Measurements from ENCODE around the gene WDFY3. TPM values are rescaled to one million over a fixed set of nuclear protein-coding genes. Genes with fewer than 3 reads are reported as not detected.

Gene WDFY3
- polyA plus RNA-seq, 4 donors: 3.0 to 33.3 (median 6.4) TPM

- 91 to 98% (median 93%) methylated on average over 6 of the region's 6 CpGs for WGBS, 3 donors
- peaks cover 0 to under 1% (median 0%) of the 10 kb centered on the region in 3 donors for H3K36me3 ChIP-seq (ENCODE audit: control insufficient read depth in 3 of 3, insufficient read depth in 2 of 3, low read depth in 1 of 3, low read length in 3 of 3)
- H3K27me3 ChIP-seq (ENCODE audit: control insufficient read depth in 3 of 3, insufficient read depth in 3 of 3, low read length in 3 of 3): no peaks in the 10 kb centered on the region
- H3K27ac ChIP-seq (ENCODE audit: low read depth in 1 of 3, low read length in 2 of 3): no peak overlapping the region
- H3K4me3 ChIP-seq (ENCODE audit: low read depth in 1 of 3, low read length in 3 of 3): no peak overlapping the region
- FAIRE-seq (no peak), DNase-seq (no peak)
- peaks cover 0 to 7% of the 10 kb centered on the region in 2 donors for H3K9me3 ChIP-seq (ENCODE audit: control insufficient read depth in 2 of 2, insufficient read depth in 1 of 2, low read depth in 1 of 2, low read length in 1 of 2)
- no peaks in the 10 kb centered on the region for H3K4me1 ChIP-seq (ENCODE audit: control insufficient read depth in 3 of 3, insufficient read depth in 2 of 3, low read depth in 1 of 3, low read length in 2 of 3)
Observed at GRCh38 chr4:84939113-84939512, 27.4 kb downstream of the WDFY3 start.

GRCh38 chr4:84938316-84938715 lies 28.2 kb downstream of the WDFY3 start:
- no peaks in the 10 kb centered on the region for H3K27me3 ChIP-seq (ENCODE audit: control insufficient read depth in 3 of 3, insufficient read depth in 3 of 3, low read length in 3 of 3)
- 38 to 77% (median 70%) methylated on average over 2 of the region's 2 CpGs for WGBS, 3 donors
- FAIRE-seq (no peak), DNase-seq (no peak)
- H3K27ac ChIP-seq (ENCODE audit: low read depth in 1 of 3, low read length in 2 of 3): no peak overlapping the region
- peaks cover 0 to 6% of the 10 kb centered on the region in 2 donors for H3K9me3 ChIP-seq (ENCODE audit: control insufficient read depth in 2 of 2, insufficient read depth in 1 of 2, low read depth in 1 of 2, low read length in 1 of 2)
- H3K4me1 ChIP-seq (ENCODE audit: control insufficient read depth in 3 of 3, insufficient read depth in 2 of 3, low read depth in 1 of 3, low read length in 2 of 3): no peaks in the 10 kb centered on the region
- no peaks in the 10 kb centered on the region for H3K36me3 ChIP-seq (ENCODE audit: control insufficient read depth in 3 of 3, insufficient read depth in 2 of 3, low read depth in 1 of 3, low read length in 3 of 3)
- no peak overlapping the region for H3K4me3 ChIP-seq (ENCODE audit: low read depth in 1 of 3, low read length in 3 of 3)

- 74 to 91% (median 76%) methylated on average over 3 of the region's 3 CpGs for WGBS, 3 donors
- no peaks in the 10 kb centered on the region for H3K4me1 ChIP-seq (ENCODE audit: control insufficient read depth in 3 of 3, insufficient read depth in 2 of 3, low read depth in 1 of 3, low read length in 2 of 3)
- no peaks in the 10 kb centered on the region for H3K9me3 ChIP-seq (ENCODE audit: control insufficient read depth in 2 of 2, insufficient read depth in 1 of 2, low read depth in 1 of 2, low read length in 1 of 2)
- no peak overlapping the region for H3K4me3 ChIP-seq (ENCODE audit: low read depth in 1 of 3, low read length in 3 of 3)
- no peak overlapping the region for H3K27ac ChIP-seq (ENCODE audit: low read depth in 1 of 3, low read length in 2 of 3)
- H3K36me3 ChIP-seq (ENCODE audit: control insufficient read depth in 3 of 3, insufficient read depth in 2 of 3, low read depth in 1 of 3, low read length in 3 of 3): no peaks in the 10 kb centered on the region
- DNase-seq (no peak), FAIRE-seq (no peak)
- H3K27me3 ChIP-seq (ENCODE audit: control insufficient read depth in 3 of 3, insufficient read depth in 3 of 3, low read length in 3 of 3): no peaks in the 10 kb centered on the region
Observed at GRCh38 chr4:84937381-84937977, 29.0 kb downstream of the WDFY3 start.

GRCh38 chr4:84936123-84936522 lies 30.4 kb downstream of the WDFY3 start:
- no peaks in the 10 kb centered on the region for H3K27me3 ChIP-seq (ENCODE audit: control insufficient read depth in 3 of 3, insufficient read depth in 3 of 3, low read length in 3 of 3)
- no peak overlapping the region for H3K27ac ChIP-seq (ENCODE audit: low read depth in 1 of 3, low read length in 2 of 3)
- no peaks in the 10 kb centered on the region for H3K36me3 ChIP-seq (ENCODE audit: control insufficient read depth in 3 of 3, insufficient read depth in 2 of 3, low read depth in 1 of 3, low read length in 3 of 3)
- no peaks in the 10 kb centered on the region for H3K4me1 ChIP-seq (ENCODE audit: control insufficient read depth in 3 of 3, insufficient read depth in 2 of 3, low read depth in 1 of 3, low read length in 2 of 3)
- DNase-seq (no peak), FAIRE-seq (no peak)
- H3K9me3 ChIP-seq (ENCODE audit: control insufficient read depth in 2 of 2, insufficient read depth in 1 of 2, low read depth in 1 of 2, low read length in 1 of 2): no peaks in the 10 kb centered on the region
- 76 to 91% (median 88%) methylated on average over 2 of the region's 2 CpGs for whole genome bisulfite sequencing, 3 donors
- H3K4me3 ChIP-seq (ENCODE audit: low read depth in 1 of 3, low read length in 3 of 3): no peak overlapping the region

- H3K36me3 ChIP-seq (ENCODE audit: control insufficient read depth in 3 of 3, insufficient read depth in 2 of 3, low read depth in 1 of 3, low read length in 3 of 3): peaks cover 0 to 14% (median 3%) of the 10 kb centered on the region in 3 donors
- FAIRE-seq: no peak
- WGBS, 3 donors: 88 to 94% (median 92%) methylated on average over 1 of the region's 1 CpG
Observed at GRCh38 chr4:84932462-84932861, 34.0 kb downstream of the WDFY3 start.

GRCh38 chr4:84931961-84932360 lies 34.5 kb downstream of the WDFY3 start:
- H3K9me3 ChIP-seq (ENCODE audit: control insufficient read depth in 2 of 2, insufficient read depth in 1 of 2, low read depth in 1 of 2, low read length in 1 of 2): no peaks in the 10 kb centered on the region
- DNase-seq (no peak), FAIRE-seq (no peak)
- no peaks in the 10 kb centered on the region for H3K27me3 ChIP-seq (ENCODE audit: control insufficient read depth in 3 of 3, insufficient read depth in 3 of 3, low read length in 3 of 3)
- WGBS, 3 donors: 84 to 92% (median 91%) methylated on average over 3 of the region's 3 CpGs
- H3K4me1 ChIP-seq (ENCODE audit: control insufficient read depth in 3 of 3, insufficient read depth in 2 of 3, low read depth in 1 of 3, low read length in 2 of 3): no peaks in the 10 kb centered on the region
- H3K27ac ChIP-seq (ENCODE audit: low read depth in 1 of 3, low read length in 2 of 3): no peak overlapping the region
- H3K4me3 ChIP-seq (ENCODE audit: low read depth in 1 of 3, low read length in 3 of 3): no peak overlapping the region
- H3K36me3 ChIP-seq (ENCODE audit: control insufficient read depth in 3 of 3, insufficient read depth in 2 of 3, low read depth in 1 of 3, low read length in 3 of 3): peaks cover 0 to 15% (median 3%) of the 10 kb centered on the region in 3 donors

More at GRCh38 chr4:84932462-84932861, 34.0 kb downstream of the WDFY3 start:
- H3K4me3 ChIP-seq (ENCODE audit: low read depth in 1 of 3, low read length in 3 of 3): no peak overlapping the region
- H3K27me3 ChIP-seq (ENCODE audit: control insufficient read depth in 3 of 3, insufficient read depth in 3 of 3, low read length in 3 of 3): no peaks in the 10 kb centered on the region
- no peak for DNase-seq
- H3K9me3 ChIP-seq (ENCODE audit: control insufficient read depth in 2 of 2, insufficient read depth in 1 of 2, low read depth in 1 of 2, low read length in 1 of 2): no peaks in the 10 kb centered on the region
- no peaks in the 10 kb centered on the region for H3K4me1 ChIP-seq (ENCODE audit: control insufficient read depth in 3 of 3, insufficient read depth in 2 of 3, low read depth in 1 of 3, low read length in 2 of 3)
- no peak overlapping the region for H3K27ac ChIP-seq (ENCODE audit: low read depth in 1 of 3, low read length in 2 of 3)

- DNase-seq: no peak
- FAIRE-seq: no peak
- Histone ChIP-seq H3K4me1 (ENCODE audit: control insufficient read depth in 3 of 3, insufficient read depth in 2 of 3, low read depth in 1 of 3, low read length in 2 of 3) (no peaks in the 10 kb centered on the region), H3K9me3 (ENCODE audit: control insufficient read depth in 2 of 2, insufficient read depth in 1 of 2, low read depth in 1 of 2, low read length in 1 of 2) (no peaks in the 10 kb centered on the region), H3K27ac (ENCODE audit: low read depth in 1 of 3, low read length in 2 of 3) (no peak overlapping the region), H3K36me3 (ENCODE audit: control insufficient read depth in 3 of 3, insufficient read depth in 2 of 3, low read depth in 1 of 3, low read length in 3 of 3) (peaks cover 0 to 15% (median 3%) of the 10 kb centered on the region in 3 donors), H3K4me3 (ENCODE audit: low read depth in 1 of 3, low read length in 3 of 3) (no peak overlapping the region), H3K27me3 (ENCODE audit: control insufficient read depth in 3 of 3, insufficient read depth in 3 of 3, low read length in 3 of 3) (no peaks in the 10 kb centered on the region)
- 93 to 100% (median 95%) methylated on average over 2 of the region's 2 CpGs for WGBS, 3 donors
Observed at GRCh38 chr4:84931274-84931673, 35.2 kb downstream of the WDFY3 start.

GRCh38 chr4:84928089-84928488 lies 38.4 kb downstream of the WDFY3 start:
- Histone ChIP-seq H3K9me3 (ENCODE audit: control insufficient read depth in 2 of 2, insufficient read depth in 1 of 2, low read depth in 1 of 2, low read length in 1 of 2) (no peaks in the 10 kb centered on the region), H3K36me3 (ENCODE audit: control insufficient read depth in 3 of 3, insufficient read depth in 2 of 3, low read depth in 1 of 3, low read length in 3 of 3) (peaks cover 0 to 17% (median 3%) of the 10 kb centered on the region in 3 donors), H3K4me3 (ENCODE audit: low read depth in 1 of 3, low read length in 3 of 3) (no peak overlapping the region), H3K27ac (ENCODE audit: low read depth in 1 of 3, low read length in 2 of 3) (no peak overlapping the region), H3K4me1 (ENCODE audit: control insufficient read depth in 3 of 3, insufficient read depth in 2 of 3, low read depth in 1 of 3, low read length in 2 of 3) (no peaks in the 10 kb centered on the region), H3K27me3 (ENCODE audit: control insufficient read depth in 3 of 3, insufficient read depth in 3 of 3, low read length in 3 of 3) (no peaks in the 10 kb centered on the region)
- FAIRE-seq (no peak), DNase-seq (peak in 1 of 2 donors; percentile 27)
- WGBS, 3 donors: 84 to 91% (median 89%) methylated on average over 5 of the region's 5 CpGs

GRCh38 chr4:84927428-84927827 lies 39.1 kb downstream of the WDFY3 start:
- no peaks in the 10 kb centered on the region for H3K4me1 ChIP-seq (ENCODE audit: control insufficient read depth in 3 of 3, insufficient read depth in 2 of 3, low read depth in 1 of 3, low read length in 2 of 3)
- DNase-seq: no peak
- 64 to 88% (median 81%) methylated on average over 2 of the region's 2 CpGs for WGBS, 3 donors
- no peaks in the 10 kb centered on the region for H3K9me3 ChIP-seq (ENCODE audit: control insufficient read depth in 2 of 2, insufficient read depth in 1 of 2, low read depth in 1 of 2, low read length in 1 of 2)
- H3K36me3 ChIP-seq (ENCODE audit: control insufficient read depth in 3 of 3, insufficient read depth in 2 of 3, low read depth in 1 of 3, low read length in 3 of 3): peaks cover 0 to 17% (median 3%) of the 10 kb centered on the region in 3 donors
- H3K4me3 ChIP-seq (ENCODE audit: low read depth in 1 of 3, low read length in 3 of 3): no peak overlapping the region
- H3K27ac ChIP-seq (ENCODE audit: low read depth in 1 of 3, low read length in 2 of 3): no peak overlapping the region
- no peak for FAIRE-seq
- H3K27me3 ChIP-seq (ENCODE audit: control insufficient read depth in 3 of 3, insufficient read depth in 3 of 3, low read length in 3 of 3): no peaks in the 10 kb centered on the region
